Lung (tissue), 12 donors: ENCODE data around the gene LMNTD2. TPM values are rescaled to one million over a fixed set of nuclear protein-coding genes. Genes with fewer than 3 reads are reported as not detected.

ENCODE experiments used
- ATAC-seq: fragments of 200-7000 bp; cut with Tn5 transposase; one replicate; pipeline ENCODE4 v1.9.1; 2020; ENCODE audit warnings: moderate number of reproducible peaks; ENCODE audit not compliant: insufficient read depth, low FRiP score
- DNase-seq, 3 donors: peaks; one replicate each; pipeline ENCODE4 v3.0.0-alpha.2; 2013 to 2017
- H3K27ac ChIP-seq, 2 donors: one replicate each; pipeline ENCODE4 v1.5.1; 2013; ENCODE audit warnings: mild to moderate bottlenecking in 2 of 2, moderate library complexity in 2 of 2, control low read depth in 1 of 2, inconsistent platforms in 1 of 2, low read depth in 1 of 2, low read length in 1 of 2
- H3K27me3 ChIP-seq, 3 donors: one replicate each; pipeline ENCODE4 v1.5.1; 2013; ENCODE audit warnings: low read length in 2 of 3; ENCODE audit not compliant: control insufficient read depth in 3 of 3, insufficient read depth in 3 of 3
- H3K36me3 ChIP-seq, 4 donors: one replicate each; pipeline ENCODE4 v1.5.1; 2013; ENCODE audit warnings: low read length in 4 of 4, mild to moderate bottlenecking in 1 of 4, moderate library complexity in 1 of 4; ENCODE audit not compliant: control insufficient read depth in 4 of 4, insufficient read depth in 4 of 4
- H3K4me1 ChIP-seq, 5 donors: one replicate each; pipeline ENCODE4 v1.5.1; 2013; ENCODE audit warnings: low read length in 5 of 5, mild to moderate bottlenecking in 2 of 5, moderate library complexity in 1 of 5; ENCODE audit not compliant: control insufficient read depth in 5 of 5, insufficient read depth in 5 of 5
- H3K4me3 ChIP-seq: one replicate; pipeline ENCODE4 v1.5.1; 2013; ENCODE audit warnings: mild to moderate bottlenecking, control low read depth, moderate library complexity
- H3K9ac ChIP-seq, 2 donors: one replicate each; pipeline ENCODE4 v1.5.1; 2013; ENCODE audit warnings: low read length in 2 of 2, control low read depth in 1 of 2; ENCODE audit not compliant: insufficient read depth in 1 of 2
- H3K9me3 ChIP-seq, 4 donors: one replicate each; pipeline ENCODE4 v1.5.1; 2013; ENCODE audit warnings: low read length in 3 of 4, mild to moderate bottlenecking in 1 of 4, moderate library complexity in 1 of 4; ENCODE audit not compliant: control insufficient read depth in 4 of 4, insufficient read depth in 3 of 4
- CTCF ChIP-seq: IDR thresholded peaks from 2 replicates; pipeline ENCODE4 v1.5.1; 2012; ENCODE audit warnings: mild to moderate bottlenecking; ENCODE audit errors: control extremely low read depth, extremely low read depth
- WGBS, 2 donors: extraction: QIAGEN DNeasy Blood & Tissue Kit; methylation state at CpG; one replicate each; pipeline ENCODE4 v1.1.7; 2013; 5-methylcytosine and 5-hydroxymethylcytosine counted together
- polyA plus RNA-seq, 2 donors: library from polyadenylated mRNA; stranded (reverse); fragments of 200-250 nt; gene quantifications; one replicate each; pipeline ENCODE4 v1.2.1, GENCODE V29; 2013
- total RNA-seq, 2 donors: library from RNA; depleted of rRNA in 1 of 2; stranded (reverse); fragments of >200 nt in 1 of 2; gene quantifications; one replicate each; pipeline ENCODE4 v1.2.1, GENCODE V29; 2014 to 2021
- donor health status: control.
- donor health status: control.
- donor health status: Bipolar disorder and iron deficiency.
- donor health status: healthy.
- donor health status: DM: yes; HTN: yes; CAD: no.

The LMNTD2 gene
- total and polyA plus RNA-seq, 4 donors = 2.3 to 9.7 (median 3.8) TPM

- Histone ChIP-seq H3K36me3 (peaks cover 4 to 11% (median 4%) of the 10 kb centered on the region in 4 donors), H3K9ac (no peak overlapping the region), H3K4me3 (no peak overlapping the region), H3K27me3 (no peaks in the 10 kb centered on the region), H3K27ac (no peak overlapping the region), H3K4me1 (peaks cover 0 to 2% (median 0%) of the 10 kb centered on the region in 5 donors), H3K9me3 (no peaks in the 10 kb centered on the region)
- ATAC-seq = no peak
- 89 to 91% methylated on average over 29 of the region's 29 CpGs for WGBS, 2 donors
- TF ChIP-seq CTCF = no peak
- no peak for DNase-seq
Observed at GRCh38 chr11:512761-513595, 47.6 kb downstream of the LMNTD2 start.

- Histone ChIP-seq H3K27ac (no peak overlapping the region), H3K36me3 (peaks cover 4 to 6% (median 4%) of the 10 kb centered on the region in 4 donors), H3K9me3 (no peaks in the 10 kb centered on the region), H3K4me1 (peaks cover 0 to 29% (median 5%) of the 10 kb centered on the region in 5 donors), H3K9ac (no peak overlapping the region), H3K27me3 (no peaks in the 10 kb centered on the region), H3K4me3 (no peak overlapping the region)
- no peak for TF ChIP-seq CTCF
- DNase-seq (no peak), ATAC-seq (no peak)
- WGBS, 2 donors = 85 to 90% methylated on average over 5 of the region's 5 CpGs
Observed at GRCh38 chr11:508956-509355, 51.6 kb downstream of the LMNTD2 start.

GRCh38 chr11:507727-508515 lies 52.6 kb downstream of the LMNTD2 start:
- Histone ChIP-seq H3K9me3 (no peaks in the 10 kb centered on the region), H3K27ac (peak overlapping the region; percentile 14 to 60), H3K4me3 (peak overlapping the region; percentile 48), H3K27me3 (no peaks in the 10 kb centered on the region), H3K36me3 (peaks cover 4 to 6% (median 4%) of the 10 kb centered on the region in 4 donors), H3K9ac (peak overlapping the region in 1 of 2 donors; percentile 11), H3K4me1 (peaks cover 0 to 34% (median 5%) of the 10 kb centered on the region in 5 donors)
- WGBS, 2 donors = 43 to 47% methylated on average over 40 to 45 of the region's 45 CpGs
- ATAC-seq (no peak), DNase-seq (peak in 2 of 3 donors; percentile 26 to 31)
- no peak for TF ChIP-seq CTCF
